Activated CD8-positive, alpha-beta memory T cell treated with anti-CD3 and anti-CD28 coated beads, Interleukin-2, amount 50 U/mL, for 1 hour (primary cell): ENCODE measurements around the gene CHCHD6.

Experiments used
- DNase-seq: peaks from one replicate; pipeline ENCODE4 v3.0.0-alpha.2; 2020; ENCODE audit errors: extremely low read depth

The CHCHD6 gene

DNA sequence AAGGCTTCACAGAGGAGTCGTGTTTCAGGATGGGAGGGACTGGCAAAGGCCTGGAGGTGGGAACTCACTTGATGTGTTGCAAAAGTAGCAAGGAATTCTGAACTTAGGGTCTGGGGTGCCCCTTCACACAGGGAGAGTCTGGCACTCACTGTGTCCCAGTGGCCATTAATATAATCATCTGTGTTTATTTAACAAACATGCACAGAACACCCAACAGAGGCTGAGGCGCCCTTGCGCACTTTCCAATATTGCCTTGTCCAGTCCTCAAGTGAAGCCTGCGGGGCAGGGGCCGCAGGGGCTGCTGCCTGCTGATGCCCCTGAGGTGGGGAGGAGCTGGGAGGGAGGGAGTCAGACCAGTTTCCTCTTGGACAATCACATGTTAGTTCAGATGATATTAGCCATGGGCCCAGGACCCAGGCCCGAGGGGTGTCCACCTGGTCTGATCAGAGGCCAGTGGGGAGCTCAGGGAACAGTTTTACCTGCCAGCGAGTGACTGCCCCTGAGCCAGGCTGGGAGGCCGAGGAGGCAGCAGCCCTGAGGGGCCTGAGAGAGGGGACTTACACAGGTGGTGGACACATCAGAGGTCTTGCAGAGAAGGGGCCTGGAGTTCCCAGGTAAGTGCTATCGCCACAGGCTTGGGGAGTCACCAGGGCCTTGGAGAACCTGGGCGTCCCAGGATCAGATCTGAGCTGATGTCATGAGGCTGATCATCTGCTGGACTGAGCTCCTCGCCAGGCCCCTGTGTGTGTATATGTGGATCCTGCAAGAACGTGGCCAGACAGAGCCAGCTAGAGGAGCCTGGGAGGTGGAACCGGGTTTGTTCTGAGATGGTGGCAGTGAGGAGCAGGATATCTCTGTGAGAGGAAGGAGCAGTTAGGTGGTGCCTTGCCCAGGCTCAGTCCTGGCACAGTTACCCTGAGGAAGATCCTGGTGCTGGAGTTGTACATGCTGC, 35.3 kb upstream of the CHCHD6 start:
- DNase-seq, result no peak

DNA sequence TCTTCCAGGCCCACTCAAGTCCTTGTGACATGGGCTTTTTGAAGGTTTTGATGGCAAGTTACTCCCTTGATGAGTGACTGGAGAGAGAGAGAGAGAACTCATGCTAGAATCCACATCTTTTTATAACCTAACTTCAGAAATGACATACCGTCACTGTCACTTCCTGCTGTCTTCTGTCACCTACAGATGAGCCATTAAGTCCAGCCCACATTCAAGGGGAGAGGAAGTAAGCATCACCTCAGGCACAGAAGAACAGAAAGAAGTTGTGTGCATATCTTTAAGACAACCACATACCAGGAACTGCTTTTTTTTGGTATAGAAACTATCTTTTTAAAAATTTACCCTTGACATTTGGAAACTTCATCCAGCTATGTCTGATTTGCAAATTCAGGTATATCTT, 32.5 kb upstream of the CHCHD6 start:
- DNase-seq, result no peak

DNA sequence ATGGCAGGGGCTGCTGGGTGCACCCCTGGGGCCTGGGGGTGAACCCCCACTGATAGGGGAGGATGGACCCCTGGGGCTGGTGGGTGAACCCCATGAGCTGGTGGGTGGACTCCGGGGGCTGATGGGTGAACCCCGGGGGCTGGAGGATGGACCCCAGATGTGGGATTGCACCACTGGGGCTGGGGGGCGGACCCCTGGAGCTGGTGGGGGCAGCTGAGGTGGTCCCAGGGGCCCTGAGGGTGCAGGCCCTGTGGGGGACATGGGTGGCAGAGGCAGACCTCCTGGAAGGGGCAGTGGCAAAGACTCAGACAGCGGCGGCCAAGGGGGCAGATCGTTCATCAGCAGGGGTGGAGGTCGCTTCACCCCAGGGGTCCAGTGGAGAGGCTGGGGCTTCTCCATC, 31.7 kb upstream of the CHCHD6 start:
- DNase-seq, result no peak

DNA sequence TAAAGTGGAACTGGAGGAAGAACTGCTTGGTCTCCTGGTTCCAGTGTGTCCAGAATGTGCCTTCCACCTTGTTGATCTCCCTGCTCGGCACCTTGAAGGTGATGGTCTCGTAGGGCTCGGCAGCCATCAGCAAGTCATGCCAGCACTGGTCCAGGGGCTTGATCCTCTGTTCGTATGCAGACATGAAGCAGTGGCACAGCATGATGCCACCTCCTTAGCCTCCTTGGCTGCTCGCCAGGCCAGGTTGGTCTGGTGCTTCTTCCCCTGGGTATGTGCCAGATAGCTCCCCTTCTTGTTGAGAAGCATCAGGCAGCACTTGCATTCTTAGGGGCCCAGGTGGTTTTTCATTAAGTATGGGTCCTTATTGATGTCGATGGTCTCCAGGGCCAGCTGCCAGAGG, 31.3 kb upstream of the CHCHD6 start:
- DNase-seq, result no peak

GRCh38 chr3:126676919-126677705, 26.9 kb upstream of the CHCHD6 start:
- no peak for DNase-seq

GRCh38 chr3:126677862-126678503, 26.1 kb upstream of the CHCHD6 start:
- no peak for DNase-seq

DNA sequence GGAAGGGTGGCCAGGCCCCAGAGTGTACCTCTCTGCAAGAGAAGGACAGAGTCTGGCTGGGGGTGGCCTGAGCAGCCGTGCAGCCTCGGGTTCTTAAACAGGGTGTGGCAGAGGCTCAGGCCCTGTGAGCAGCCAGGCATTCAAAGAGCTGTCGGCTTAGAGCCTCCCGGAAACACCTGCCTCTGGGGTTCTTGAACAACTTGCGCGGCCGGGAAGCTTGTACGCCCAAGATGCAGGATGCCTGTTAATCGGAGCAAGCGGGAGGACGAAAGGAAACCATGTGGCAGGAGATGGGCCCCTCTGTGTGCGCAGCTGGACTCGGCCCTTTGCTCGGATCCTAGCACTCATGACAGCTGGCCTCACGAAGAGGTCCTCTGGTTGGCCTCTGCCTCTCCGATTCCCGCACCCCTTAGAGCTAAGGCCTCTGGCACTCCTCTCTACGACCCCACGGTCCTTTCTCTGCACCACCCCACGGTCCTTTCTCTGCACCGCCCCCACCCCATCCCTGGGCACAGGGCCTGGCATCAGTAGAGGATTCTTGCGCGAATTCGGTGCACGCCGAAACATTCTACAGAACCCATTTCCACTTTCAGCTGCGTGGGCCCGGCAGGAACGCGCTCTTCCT, 25.2 kb upstream of the CHCHD6 start:
- no peak for DNase-seq

DNA sequence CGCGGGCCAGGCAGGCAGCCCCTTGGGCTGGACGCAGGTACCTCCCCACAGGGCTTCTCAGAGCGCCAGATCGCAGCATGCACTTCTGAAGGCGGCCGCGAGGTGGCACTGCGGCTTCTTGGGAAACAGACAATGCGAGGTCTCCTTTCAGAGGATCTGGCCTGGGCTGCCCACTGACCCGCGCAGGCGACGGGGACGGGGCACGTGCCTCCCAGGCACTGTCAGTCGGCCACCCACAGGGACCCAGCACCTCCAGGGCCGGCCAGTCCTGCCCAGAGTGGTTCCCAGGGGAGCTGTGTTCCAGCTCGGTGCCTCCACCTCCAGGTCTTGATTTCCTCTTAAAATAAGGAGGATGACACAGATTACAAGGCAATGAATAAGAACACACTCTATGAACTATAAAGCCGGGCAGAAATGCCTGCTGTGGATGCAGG, 24.7 kb upstream of the CHCHD6 start:
- DNase-seq, result peak; percentile 25

DNA sequence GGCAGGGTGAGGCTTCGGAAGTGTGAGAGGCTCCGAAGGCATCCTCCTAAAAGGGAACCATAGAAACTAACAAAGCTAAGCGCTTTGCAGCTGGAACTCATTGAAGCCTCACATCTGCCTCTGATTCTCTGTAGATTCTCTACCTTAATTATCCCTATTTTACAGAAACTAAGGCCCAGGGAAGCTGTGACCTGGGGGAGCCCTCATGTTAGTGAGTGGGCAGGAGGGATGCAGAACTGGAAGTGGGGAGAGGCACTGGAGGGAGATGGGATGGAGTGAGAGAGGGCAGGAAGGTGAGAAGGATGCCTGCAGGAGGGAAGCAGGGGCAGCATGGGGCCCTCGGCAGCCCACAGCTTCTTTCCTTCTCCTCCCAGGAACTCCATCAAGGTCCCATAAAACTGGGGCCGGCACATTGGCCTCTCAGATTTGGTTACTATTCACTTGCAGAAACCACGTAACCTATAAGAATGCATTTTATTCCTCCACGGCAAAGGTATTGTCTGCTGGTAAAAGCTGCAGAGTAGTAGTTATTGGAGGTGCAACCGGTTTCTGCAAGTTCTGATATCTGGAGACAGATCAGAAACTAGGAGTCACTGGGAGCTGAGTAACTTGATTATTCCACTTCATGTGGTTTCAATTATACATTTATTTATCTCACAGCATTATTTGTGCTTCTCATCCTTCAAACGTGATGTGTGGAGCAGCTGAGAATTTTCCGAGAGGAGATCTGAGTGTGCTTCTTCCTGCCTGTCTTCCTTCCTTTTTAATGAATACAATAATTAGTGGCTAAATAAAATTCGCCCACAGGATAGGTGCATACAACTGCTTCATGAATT, 24.0 kb upstream of the CHCHD6 start:
- no peak for DNase-seq

GRCh38 chr3:126680667-126681055, 23.4 kb upstream of the CHCHD6 start:
- no peak for DNase-seq

DNA sequence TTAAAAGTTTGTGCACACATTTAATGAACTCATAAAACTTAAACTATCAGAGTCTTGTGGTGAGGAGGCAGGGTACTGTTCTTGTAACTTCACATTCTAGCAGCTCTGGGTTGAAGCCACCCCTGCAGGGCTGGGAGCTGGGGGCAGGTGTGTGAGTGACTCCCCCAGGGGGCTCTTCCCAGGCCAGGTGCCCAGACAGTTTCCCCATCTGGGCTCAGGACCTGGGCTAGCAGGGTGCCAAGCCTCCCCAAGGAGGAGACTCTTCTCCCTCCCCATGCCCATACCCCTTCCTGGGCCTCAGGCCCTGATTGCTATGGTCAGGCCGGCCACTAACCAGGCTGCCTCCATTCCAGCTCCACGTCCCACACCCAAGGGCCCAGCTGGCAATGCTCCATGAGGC, 22.0 kb upstream of the CHCHD6 start:
- DNase-seq, result no peak

DNA sequence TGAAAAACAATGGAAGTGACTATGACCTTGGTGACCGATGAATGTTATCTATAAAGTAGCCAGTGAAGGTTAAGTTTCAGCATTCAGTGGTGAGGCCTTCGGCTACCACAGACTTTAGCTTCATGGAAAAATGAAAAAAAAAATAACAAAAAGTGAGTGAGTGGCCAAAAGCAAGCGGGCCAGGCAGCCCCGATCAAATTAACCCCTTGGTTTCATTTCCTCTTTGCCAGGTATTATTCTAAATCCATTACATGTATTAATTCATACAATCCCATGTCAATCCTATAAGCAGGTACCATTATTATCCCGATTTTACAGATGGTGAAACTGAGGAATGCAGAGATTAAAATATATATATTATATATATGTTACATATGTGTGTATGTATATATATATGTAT, 21.0 kb upstream of the CHCHD6 start:
- DNase-seq, result no peak

GRCh38 chr3:126684218-126684751, 19.8 kb upstream of the CHCHD6 start:
- no peak for DNase-seq

DNA sequence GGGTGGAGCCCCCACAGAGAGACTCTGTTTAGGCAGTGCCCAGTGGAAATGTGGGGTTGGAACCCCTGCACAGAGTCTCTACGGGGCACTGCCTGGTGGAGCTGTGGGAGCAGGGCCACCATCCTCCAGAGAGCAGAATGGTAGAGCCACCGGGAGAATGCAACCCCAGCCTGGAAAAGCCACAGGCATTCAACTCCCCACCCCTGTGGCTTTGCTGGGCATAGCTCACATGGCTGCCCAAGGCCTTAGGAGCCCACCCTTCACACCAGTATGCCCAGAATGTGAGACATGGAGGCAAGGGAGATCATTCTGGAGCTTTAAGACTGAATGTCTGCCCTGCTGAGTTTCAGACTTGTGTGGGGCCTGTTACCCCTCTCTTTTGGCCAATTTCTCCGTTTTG, 19.0 kb upstream of the CHCHD6 start:
- no peak for DNase-seq

DNA sequence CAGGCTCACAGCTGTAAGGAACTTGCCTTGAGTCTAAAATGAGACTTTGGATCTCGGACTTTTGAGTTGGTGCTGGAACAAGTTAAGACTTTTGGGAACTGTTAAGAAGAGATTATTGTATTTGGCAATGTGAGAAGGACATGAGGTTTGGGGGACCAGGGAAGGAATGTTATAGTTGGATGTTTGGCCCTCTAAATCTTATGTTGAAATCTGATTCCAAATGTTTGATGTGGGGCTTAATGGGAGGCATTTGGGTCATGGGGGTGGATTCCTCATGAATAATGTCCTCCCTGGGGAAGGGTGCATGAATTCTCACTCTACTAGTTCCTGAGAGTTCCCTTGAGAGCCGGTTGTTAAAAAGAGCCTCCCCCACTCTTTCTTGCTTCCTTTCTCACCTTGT, 18.5 kb upstream of the CHCHD6 start:
- no peak for DNase-seq

DNA sequence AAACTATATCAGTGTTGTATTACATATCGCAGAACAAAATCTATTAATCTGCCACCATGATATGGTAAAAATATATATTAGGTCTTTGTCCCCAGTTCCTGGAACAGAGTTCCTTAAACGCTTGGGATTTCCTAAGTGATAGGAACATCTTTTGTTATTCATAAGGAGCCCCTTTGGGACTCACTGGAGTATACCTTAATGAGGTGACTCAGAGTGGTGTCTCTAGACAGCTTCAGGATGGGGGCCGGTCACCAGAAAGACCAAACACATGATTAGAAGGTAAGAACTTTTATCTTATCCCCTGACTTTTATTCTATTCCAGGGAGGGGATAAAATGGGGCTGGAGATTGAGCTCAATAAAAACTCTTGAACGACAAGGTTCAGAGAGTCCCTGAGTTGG, 12.3 kb upstream of the CHCHD6 start:
- DNase-seq, result no peak

DNA sequence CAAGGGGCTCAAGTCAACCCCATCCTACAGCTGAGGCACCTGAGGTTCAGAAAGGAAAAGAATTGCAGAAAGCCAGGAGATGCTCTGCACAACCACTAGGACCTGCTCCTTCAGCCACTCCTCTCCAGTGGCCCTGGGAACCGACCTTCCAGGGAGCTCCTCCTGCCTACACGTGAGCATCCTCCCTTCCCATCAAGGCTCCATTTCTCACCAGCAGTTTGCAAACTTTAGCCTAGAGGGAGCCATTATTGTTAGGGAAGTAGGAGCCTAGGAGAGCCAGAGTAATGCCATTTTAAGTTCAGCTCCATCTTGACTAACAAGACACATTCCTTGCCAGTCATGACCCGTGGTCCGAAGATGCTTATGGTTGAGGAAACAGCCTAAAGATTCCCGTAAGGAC, 11.2 kb upstream of the CHCHD6 start:
- DNase-seq, result no peak

GRCh38 chr3:126693921-126694320, 10.1 kb upstream of the CHCHD6 start:
- no peak for DNase-seq

DNA sequence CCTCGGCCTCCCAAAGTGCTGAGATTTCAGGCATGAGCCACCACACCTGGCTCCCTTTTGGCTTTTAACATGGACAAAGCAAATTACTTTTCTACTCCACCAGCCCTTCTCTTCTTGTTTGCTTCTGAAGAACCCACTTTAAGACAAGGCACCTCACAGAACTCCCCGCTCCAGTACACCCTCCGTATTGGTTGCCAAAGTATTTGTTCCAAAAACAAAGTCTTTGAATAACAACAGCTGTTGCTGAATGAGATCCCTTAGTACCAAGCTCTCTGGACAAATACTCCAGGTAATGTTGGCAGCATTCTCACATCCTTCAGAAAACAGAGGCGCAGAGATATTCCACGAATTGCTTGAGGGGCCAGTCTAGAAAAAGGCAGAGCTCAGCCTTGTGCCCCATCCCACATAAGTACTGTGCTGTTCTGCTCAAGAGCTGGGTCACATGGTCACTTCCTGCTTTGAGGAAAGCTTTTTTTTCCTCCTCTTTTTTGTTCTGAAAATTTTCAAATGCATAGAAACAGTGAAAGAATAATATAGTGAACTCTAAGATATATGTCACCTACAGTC, 7.3 kb upstream of the CHCHD6 start:
- DNase-seq, result no peak

- DNase-seq, result no peak
Measured at GRCh38 chr3:126699011-126699410, 5.0 kb upstream of the CHCHD6 start.
